Neural cell (in vitro differentiated cells): Measurements from ENCODE around the gene NEURL2. TPM values are rescaled to one million over a fixed set of nuclear protein-coding genes. Genes with fewer than 3 reads are reported as not detected.

Source experiments
- H2AFZ ChIP-seq: fragments of 200-600, 300-800 bp; sonication (generic), shearing (Covaris generic); 2 replicates; pipeline ENCODE4 v1.6.0; 2014; ENCODE audit warnings: low read depth, mild to moderate bottlenecking, antibody characterized with exemption, low read length, moderate library complexity
- H3F3A ChIP-seq: fragments of 200-600 bp; shearing (Covaris generic); 2 replicates; pipeline ENCODE4 v1.6.1; 2016; ENCODE audit warnings: mild to moderate bottlenecking, moderate library complexity, mixed read lengths, antibody characterized with exemption, low read length; ENCODE audit not compliant: insufficient read depth, poor library complexity, severe bottlenecking
- H3K27ac ChIP-seq: fragments of 200-600, 300-800 bp; sonication (generic), shearing (Covaris generic); 2 replicates; pipeline ENCODE4 v1.5.1; 2014; ENCODE audit warnings: mild to moderate bottlenecking, low read length, moderate library complexity
- H3K27me3 ChIP-seq: fragments of 300-800, 200-600 bp; sonication (generic), shearing (Covaris generic); 2 replicates; pipeline ENCODE4 v1.6.0; 2014; ENCODE audit warnings: mild to moderate bottlenecking, low read depth, low read length, moderate library complexity; ENCODE audit not compliant: insufficient read depth
- H3K36me3 ChIP-seq: fragments of 300-800, 200-600 bp; sonication (generic), shearing (Covaris generic); 2 replicates; pipeline ENCODE4 v1.5.1; 2014; ENCODE audit warnings: mild to moderate bottlenecking, antibody characterized with exemption, low read length, moderate library complexity; ENCODE audit not compliant: insufficient read depth
- H3K4me2 ChIP-seq: fragments of 300-800, 200-600 bp; sonication (generic), shearing (Covaris generic); 2 replicates; pipeline ENCODE4 v1.6.0; 2014; ENCODE audit warnings: mild to moderate bottlenecking, low read length
- H3K4me3 ChIP-seq: fragments of 300-800, 200-600 bp; sonication (generic), shearing (Covaris generic); 2 replicates; pipeline ENCODE4 v1.5.1; 2014; ENCODE audit warnings: mild to moderate bottlenecking, low read length, moderate library complexity
- H3K79me2 ChIP-seq: fragments of 200-600 bp; shearing (Covaris generic); replicated peaks from 2 replicates; pipeline ENCODE4 v1.6.0; 2014; ENCODE audit warnings: mild to moderate bottlenecking, low read length, moderate library complexity; ENCODE audit not compliant: insufficient read depth
- H3K9ac ChIP-seq: fragments of 300-800, 200-600 bp; sonication (generic), shearing (Covaris generic); 2 replicates; pipeline ENCODE4 v1.6.1; 2016; ENCODE audit warnings: mild to moderate bottlenecking, low read length, mixed read lengths
- H3K9me2 ChIP-seq: fragments of 200-600 bp; shearing (Covaris generic); 2 replicates; pipeline ENCODE4 v1.6.1; 2016; ENCODE audit warnings: mild to moderate bottlenecking, low read length, mixed read lengths; ENCODE audit not compliant: insufficient read depth
- H3K9me3 ChIP-seq: fragments of 200-600, 300-800 bp; sonication (generic), shearing (Covaris generic); 2 replicates; pipeline ENCODE4 v1.6.1; 2016; ENCODE audit warnings: mild to moderate bottlenecking, mixed run types, low read length, moderate library complexity, mixed read lengths
- H4K20me1 ChIP-seq: fragments of 200-600 bp; shearing (Covaris generic); 2 replicates; pipeline ENCODE4 v1.6.1; 2016; ENCODE audit warnings: mild to moderate bottlenecking, mixed run types; ENCODE audit not compliant: insufficient read depth
- CTCF ChIP-seq: fragments of 450-650 bp; IDR thresholded peaks from 2 replicates; pipeline ENCODE4 v1.5.1; 2014; ENCODE audit warnings: antibody characterized with exemption, mild to moderate bottlenecking, moderate library complexity; ENCODE audit not compliant: poor library complexity, severe bottlenecking
- EP300 ChIP-seq: fragments of 450-650 bp; conservative IDR thresholded peaks from 2 replicates; pipeline ENCODE4 v1.6.1; 2014; ENCODE audit warnings: antibody characterized with exemption, mild to moderate bottlenecking, moderate library complexity; ENCODE audit not compliant: poor library complexity, severe bottlenecking
- EZH2 ChIP-seq: fragments of 200-600, 300-800 bp; shearing (Covaris generic), sonication (generic); IDR thresholded peaks from 2 replicates; pipeline ENCODE4 v1.6.1; 2014; ENCODE audit warnings: antibody characterized with exemption, low read length, borderline replicate concordance, mild to moderate bottlenecking; ENCODE audit not compliant: insufficient read depth, poor library complexity, severe bottlenecking
- MXI1 ChIP-seq: fragments of 450-650 bp; conservative IDR thresholded peaks from 2 replicates; pipeline ENCODE4 v1.6.1; 2014; ENCODE audit warnings: antibody characterized with exemption, mild to moderate bottlenecking; ENCODE audit not compliant: poor library complexity, severe bottlenecking
- POLR2AphosphoS5 ChIP-seq: IDR thresholded peaks from 2 replicates; pipeline ENCODE4 v1.6.1; 2012
- RAD21 ChIP-seq: fragments of 450-650 bp; conservative IDR thresholded peaks from 2 replicates; pipeline ENCODE4 v1.6.1; 2014; ENCODE audit warnings: antibody characterized with exemption, mild to moderate bottlenecking, moderate library complexity
- SMC3 ChIP-seq: fragments of 450-650 bp; conservative IDR thresholded peaks from 2 replicates; pipeline ENCODE4 v1.6.1; 2014; ENCODE audit warnings: antibody characterized with exemption, mild to moderate bottlenecking, moderate library complexity; ENCODE audit not compliant: poor library complexity
- TAF1 ChIP-seq: IDR thresholded peaks from 2 replicates; pipeline ENCODE4 v1.6.1; 2012; ENCODE audit warnings: low read depth
- polyA plus RNA-seq: library from polyadenylated mRNA; depleted of rRNA; stranded (reverse); fragments of >200 nt; gene quantifications from 2 replicates; pipeline ENCODE4 v1.2.3, GENCODE V29; 2014
- TF ChIP-seq, protein P1 (sequence below): IDR thresholded peaks from 2 replicates; pipeline ENCODE4 v1.6.1; 2012; ENCODE audit warnings: borderline replicate concordance

NEURL2 gene
- polyA plus RNA-seq, 1 donor from 2014 or later = 5.0 TPM

GRCh38 chr20:45848969-45849582, 41.9 kb downstream of the NEURL2 start:
- no peaks in the 10 kb centered on the region for H3K36me3 ChIP-seq

GRCh38 chr20:45848421-45848820, 42.6 kb downstream of the NEURL2 start:
- no peaks in the 10 kb centered on the region for H4K20me1 ChIP-seq
- no peaks in the 10 kb centered on the region for H3K27me3 ChIP-seq
- no peak overlapping the region for H2AFZ ChIP-seq
- no peaks in the 10 kb centered on the region for H3K9me2 ChIP-seq
- no peak overlapping the region for H3K4me3 ChIP-seq
- no peaks in the 10 kb centered on the region for H3K9me3 ChIP-seq
- H3K79me2 ChIP-seq = no peaks in the 10 kb centered on the region
- no peaks in the 10 kb centered on the region for H3F3A ChIP-seq
- H3K9ac ChIP-seq = no peak overlapping the region
- no peak overlapping the region for H3K27ac ChIP-seq
- no peaks in the 10 kb centered on the region for H3K36me3 ChIP-seq
- H3K4me2 ChIP-seq = no peak overlapping the region
- no peak for TF ChIP-seq TAF1
- TF ChIP-seq EZH2 = no peak
- TF ChIP-seq, protein P1, sequence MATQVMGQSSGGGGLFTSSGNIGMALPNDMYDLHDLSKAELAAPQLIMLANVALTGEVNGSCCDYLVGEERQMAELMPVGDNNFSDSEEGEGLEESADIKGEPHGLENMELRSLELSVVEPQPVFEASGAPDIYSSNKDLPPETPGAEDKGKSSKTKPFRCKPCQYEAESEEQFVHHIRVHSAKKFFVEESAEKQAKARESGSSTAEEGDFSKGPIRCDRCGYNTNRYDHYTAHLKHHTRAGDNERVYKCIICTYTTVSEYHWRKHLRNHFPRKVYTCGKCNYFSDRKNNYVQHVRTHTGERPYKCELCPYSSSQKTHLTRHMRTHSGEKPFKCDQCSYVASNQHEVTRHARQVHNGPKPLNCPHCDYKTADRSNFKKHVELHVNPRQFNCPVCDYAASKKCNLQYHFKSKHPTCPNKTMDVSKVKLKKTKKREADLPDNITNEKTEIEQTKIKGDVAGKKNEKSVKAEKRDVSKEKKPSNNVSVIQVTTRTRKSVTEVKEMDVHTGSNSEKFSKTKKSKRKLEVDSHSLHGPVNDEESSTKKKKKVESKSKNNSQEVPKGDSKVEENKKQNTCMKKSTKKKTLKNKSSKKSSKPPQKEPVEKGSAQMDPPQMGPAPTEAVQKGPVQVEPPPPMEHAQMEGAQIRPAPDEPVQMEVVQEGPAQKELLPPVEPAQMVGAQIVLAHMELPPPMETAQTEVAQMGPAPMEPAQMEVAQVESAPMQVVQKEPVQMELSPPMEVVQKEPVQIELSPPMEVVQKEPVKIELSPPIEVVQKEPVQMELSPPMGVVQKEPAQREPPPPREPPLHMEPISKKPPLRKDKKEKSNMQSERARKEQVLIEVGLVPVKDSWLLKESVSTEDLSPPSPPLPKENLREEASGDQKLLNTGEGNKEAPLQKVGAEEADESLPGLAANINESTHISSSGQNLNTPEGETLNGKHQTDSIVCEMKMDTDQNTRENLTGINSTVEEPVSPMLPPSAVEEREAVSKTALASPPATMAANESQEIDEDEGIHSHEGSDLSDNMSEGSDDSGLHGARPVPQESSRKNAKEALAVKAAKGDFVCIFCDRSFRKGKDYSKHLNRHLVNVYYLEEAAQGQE = no peak
- no peak for TF ChIP-seq POLR2AphosphoS5
- no peak for TF ChIP-seq EP300
- no peak for TF ChIP-seq RAD21
- TF ChIP-seq CTCF = no peak
- TF ChIP-seq SMC3 = no peak

More at GRCh38 chr20:45848969-45849582, 41.9 kb downstream of the NEURL2 start:
- Histone ChIP-seq H3K79me2 (no peaks in the 10 kb centered on the region), H3F3A (no peaks in the 10 kb centered on the region), H3K4me3 (no peak overlapping the region), H3K27ac (no peak overlapping the region), H3K4me2 (no peak overlapping the region), H3K27me3 (no peaks in the 10 kb centered on the region), H3K9me2 (no peaks in the 10 kb centered on the region), H3K9me3 (no peaks in the 10 kb centered on the region), H3K9ac (no peak overlapping the region), H2AFZ (no peak overlapping the region), H4K20me1 (no peaks in the 10 kb centered on the region)
- TF ChIP-seq TAF1 = no peak
- no peak for TF ChIP-seq EP300
- TF ChIP-seq RAD21 = no peak
- TF ChIP-seq EZH2 = no peak
- TF ChIP-seq, protein P1 = no peak
- TF ChIP-seq SMC3 = no peak
- no peak for TF ChIP-seq CTCF
- TF ChIP-seq MXI1 = no peak
- no peak for TF ChIP-seq POLR2AphosphoS5
